ENCODE results near the gene TRNAU1AP. TPM values are rescaled to one million over a fixed set of nuclear protein-coding genes. Genes with fewer than 3 reads are reported as not detected.
A peak's percentile ranks its signal among the peaks of the same experiment; 100 is the strongest.

Gene TRNAU1AP
- total and polyA plus RNA-seq, 2 of the 13 experiments (the other 11 are each of a cell fraction or from before 2014, with no cell fraction given), result 29.0 to 42.9 TPM

DNA sequence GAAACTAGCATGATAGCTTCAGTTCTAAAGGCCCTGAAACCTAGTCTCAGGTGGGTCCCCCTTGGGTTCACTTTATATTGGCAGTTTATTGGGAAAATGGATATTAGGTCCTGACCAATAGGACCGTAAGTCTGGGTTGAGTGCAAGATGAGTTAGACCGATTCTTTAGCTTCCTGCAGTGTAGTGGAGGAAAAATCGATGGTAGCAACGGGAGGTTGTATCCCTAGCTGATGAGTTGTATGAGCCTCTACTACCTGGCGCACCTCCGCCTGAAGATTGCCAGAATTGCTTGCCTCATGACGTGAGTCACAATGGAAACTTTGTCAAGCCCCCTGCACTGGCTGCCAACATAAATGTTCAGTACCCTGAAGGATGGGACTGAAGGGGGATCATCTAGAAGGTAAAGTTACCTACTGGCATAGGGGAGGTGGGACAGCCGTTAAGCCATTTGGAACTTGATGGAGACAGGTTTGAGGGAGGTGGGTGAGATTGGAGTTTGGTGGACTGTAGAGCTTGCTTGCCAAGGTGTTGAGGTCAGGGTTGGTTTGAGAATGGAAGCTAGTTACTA lies 43.1 kb upstream of the TRNAU1AP start (continued):
- TF ChIP-seq, protein P1, sequence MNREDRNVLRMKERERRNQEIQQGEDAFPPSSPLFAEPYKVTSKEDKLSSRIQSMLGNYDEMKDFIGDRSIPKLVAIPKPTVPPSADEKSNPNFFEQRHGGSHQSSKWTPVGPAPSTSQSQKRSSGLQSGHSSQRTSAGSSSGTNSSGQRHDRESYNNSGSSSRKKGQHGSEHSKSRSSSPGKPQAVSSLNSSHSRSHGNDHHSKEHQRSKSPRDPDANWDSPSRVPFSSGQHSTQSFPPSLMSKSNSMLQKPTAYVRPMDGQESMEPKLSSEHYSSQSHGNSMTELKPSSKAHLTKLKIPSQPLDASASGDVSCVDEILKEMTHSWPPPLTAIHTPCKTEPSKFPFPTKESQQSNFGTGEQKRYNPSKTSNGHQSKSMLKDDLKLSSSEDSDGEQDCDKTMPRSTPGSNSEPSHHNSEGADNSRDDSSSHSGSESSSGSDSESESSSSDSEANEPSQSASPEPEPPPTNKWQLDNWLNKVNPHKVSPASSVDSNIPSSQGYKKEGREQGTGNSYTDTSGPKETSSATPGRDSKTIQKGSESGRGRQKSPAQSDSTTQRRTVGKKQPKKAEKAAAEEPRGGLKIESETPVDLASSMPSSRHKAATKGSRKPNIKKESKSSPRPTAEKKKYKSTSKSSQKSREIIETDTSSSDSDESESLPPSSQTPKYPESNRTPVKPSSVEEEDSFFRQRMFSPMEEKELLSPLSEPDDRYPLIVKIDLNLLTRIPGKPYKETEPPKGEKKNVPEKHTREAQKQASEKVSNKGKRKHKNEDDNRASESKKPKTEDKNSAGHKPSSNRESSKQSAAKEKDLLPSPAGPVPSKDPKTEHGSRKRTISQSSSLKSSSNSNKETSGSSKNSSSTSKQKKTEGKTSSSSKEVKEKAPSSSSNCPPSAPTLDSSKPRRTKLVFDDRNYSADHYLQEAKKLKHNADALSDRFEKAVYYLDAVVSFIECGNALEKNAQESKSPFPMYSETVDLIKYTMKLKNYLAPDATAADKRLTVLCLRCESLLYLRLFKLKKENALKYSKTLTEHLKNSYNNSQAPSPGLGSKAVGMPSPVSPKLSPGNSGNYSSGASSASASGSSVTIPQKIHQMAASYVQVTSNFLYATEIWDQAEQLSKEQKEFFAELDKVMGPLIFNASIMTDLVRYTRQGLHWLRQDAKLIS (CRISPR knock-in tag; IDR thresholded peaks at IDR 0.05), result 0 out of 2 replicates have a peak, but pooled peaks have one; percentile 85
- TF ChIP-seq, protein P2, sequence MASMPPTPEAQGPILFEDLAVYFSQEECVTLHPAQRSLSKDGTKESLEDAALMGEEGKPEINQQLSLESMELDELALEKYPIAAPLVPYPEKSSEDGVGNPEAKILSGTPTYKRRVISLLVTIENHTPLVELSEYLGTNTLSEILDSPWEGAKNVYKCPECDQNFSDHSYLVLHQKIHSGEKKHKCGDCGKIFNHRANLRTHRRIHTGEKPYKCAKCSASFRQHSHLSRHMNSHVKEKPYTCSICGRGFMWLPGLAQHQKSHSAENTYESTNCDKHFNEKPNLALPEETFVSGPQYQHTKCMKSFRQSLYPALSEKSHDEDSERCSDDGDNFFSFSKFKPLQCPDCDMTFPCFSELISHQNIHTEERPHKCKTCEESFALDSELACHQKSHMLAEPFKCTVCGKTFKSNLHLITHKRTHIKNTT (CRISPR knock-in tag; IDR thresholded peaks at IDR 0.05), result 0 out of 2 replicates have a peak, but pooled peaks have one; percentile 16
- TF ChIP-seq MIXL1 (CRISPR knock-in tag; IDR thresholded peaks at IDR 0.05) (0 out of 2 replicates have a peak, but pooled peaks have one; percentile 12), ZNF557 (CRISPR knock-in tag; IDR thresholded peaks at IDR 0.05) (0 out of 2 replicates have a peak, but pooled peaks have one; percentile 38), ATF1 (CRISPR knock-in tag; IDR thresholded peaks at IDR 0.05) (no peak), ZNF326 (CRISPR knock-in tag; IDR thresholded peaks at IDR 0.05; ENCODE audit: borderline replicate concordance) (peak; percentile 42; the same call in 1 of the 2 replicates), ZNF598 (CRISPR knock-in tag; IDR thresholded peaks at IDR 0.05; ENCODE audit: borderline replicate concordance) (no peak), PITX1 (CRISPR knock-in tag; IDR thresholded peaks at IDR 0.05) (0 out of 2 replicates have a peak, but pooled peaks have one; percentile 21), ZNF230 (CRISPR knock-in tag; IDR thresholded peaks at IDR 0.05) (no peak), ISX (CRISPR knock-in tag; conservative IDR thresholded peaks at IDR 0.05) (0 out of 2 replicates have a peak, but pooled peaks have one; percentile 25), KAT2B (IDR thresholded peaks at IDR 0.05; ENCODE audit: borderline replicate concordance, low read depth, low read length) (no peak), SP5 (CRISPR knock-in tag; IDR thresholded peaks at IDR 0.05; ENCODE audit: borderline replicate concordance, low read depth) (no peak), MTA3 (CRISPR knock-in tag; IDR thresholded peaks at IDR 0.05) (no peak), HOXA3 (CRISPR knock-in tag; IDR thresholded peaks at IDR 0.05) (no peak), ETV5 (CRISPR knock-in tag; IDR thresholded peaks at IDR 0.05; ENCODE audit: borderline replicate concordance) (no peak), ARNTL (CRISPR knock-in tag; IDR thresholded peaks at IDR 0.05) (no peak), HCFC1 (IDR thresholded peaks at IDR 0.05; ENCODE audit: low read depth, low read length) (no peak), MYNN (CRISPR knock-in tag; IDR thresholded peaks at IDR 0.05; ENCODE audit: low read depth) (peak; percentile 45; the same call in 1 of the 2 replicates), ZNF558 (CRISPR knock-in tag; IDR thresholded peaks at IDR 0.05; ENCODE audit: borderline replicate concordance) (no peak), HES4 (CRISPR knock-in tag; IDR thresholded peaks at IDR 0.05; ENCODE audit: borderline replicate concordance) (no peak), HHEX (CRISPR knock-in tag; IDR thresholded peaks at IDR 0.05) (no peak), ATF7-NPFF (CRISPR knock-in tag; IDR thresholded peaks at IDR 0.05; ENCODE audit: low read depth) (peak; percentile 29; the same call in 1 of the 2 replicates), ZNF83 (CRISPR knock-in tag; IDR thresholded peaks at IDR 0.05; ENCODE audit: borderline replicate concordance) (no peak), NKX3-1 (CRISPR knock-in tag; IDR thresholded peaks at IDR 0.05) (peak; percentile 79; the same call in 1 of the 2 replicates), ZMYM3 (CRISPR knock-in tag; IDR thresholded peaks at IDR 0.05) (no peak)
- TF ChIP-seq, protein P3, sequence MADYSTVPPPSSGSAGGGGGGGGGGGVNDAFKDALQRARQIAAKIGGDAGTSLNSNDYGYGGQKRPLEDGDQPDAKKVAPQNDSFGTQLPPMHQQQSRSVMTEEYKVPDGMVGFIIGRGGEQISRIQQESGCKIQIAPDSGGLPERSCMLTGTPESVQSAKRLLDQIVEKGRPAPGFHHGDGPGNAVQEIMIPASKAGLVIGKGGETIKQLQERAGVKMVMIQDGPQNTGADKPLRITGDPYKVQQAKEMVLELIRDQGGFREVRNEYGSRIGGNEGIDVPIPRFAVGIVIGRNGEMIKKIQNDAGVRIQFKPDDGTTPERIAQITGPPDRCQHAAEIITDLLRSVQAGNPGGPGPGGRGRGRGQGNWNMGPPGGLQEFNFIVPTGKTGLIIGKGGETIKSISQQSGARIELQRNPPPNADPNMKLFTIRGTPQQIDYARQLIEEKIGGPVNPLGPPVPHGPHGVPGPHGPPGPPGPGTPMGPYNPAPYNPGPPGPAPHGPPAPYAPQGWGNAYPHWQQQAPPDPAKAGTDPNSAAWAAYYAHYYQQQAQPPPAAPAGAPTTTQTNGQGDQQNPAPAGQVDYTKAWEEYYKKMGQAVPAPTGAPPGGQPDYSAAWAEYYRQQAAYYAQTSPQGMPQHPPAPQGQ (CRISPR knock-in tag; IDR thresholded peaks at IDR 0.05; ENCODE audit: borderline replicate concordance), result no peak
